GM12891 (cell line): ENCODE measurements around the gene CA9.

Source experiments
- POLR2A ChIP-seq: IDR thresholded peaks from 2 replicates; pipeline ENCODE4 v1.6.1; 2011; ENCODE audit warnings: low read depth, low read length, control low read depth
- POLR2AphosphoS5 ChIP-seq: IDR thresholded peaks from 2 replicates; pipeline ENCODE4 v1.6.1; 2011; ENCODE audit warnings: low read depth, low read length, control low read depth
- POU2F2 ChIP-seq: IDR thresholded peaks from 2 replicates; pipeline ENCODE4 v1.6.1; 2011; ENCODE audit warnings: low read depth, mild to moderate bottlenecking, control low read depth, low read length, moderate library complexity
- TAF1 ChIP-seq: IDR thresholded peaks from 2 replicates; pipeline ENCODE4 v1.6.1; 2011; ENCODE audit warnings: low read depth, low read length, control low read depth

- TF ChIP-seq POLR2A (no peak), POLR2AphosphoS5 (no peak), TAF1 (no peak), POU2F2 (no peak)
These were observed 29.0 kb downstream of the CA9 start for GRCh38 chr9:35702696-35703095.
